K562 (cell line): ENCODE results near the gene DRAXIN. TPM values are rescaled to one million over a fixed set of nuclear protein-coding genes. Genes with fewer than 3 reads are reported as not detected.

Source experiments
- ATAC-seq: fragments of 200-7000 bp; cut with Tn5 transposase; 3 replicates; pipeline ENCODE4 v1.9.1; 2020; ENCODE audit warnings: moderate library complexity
- BruUV-seq: library from RNA; stranded (reverse); fragments of 400-500 nt; replicated peaks from 2 replicates; lab custom pipeline; 2021; lab: Mats Ljungman, UMichigan
- CTCF ChIA-PET: fragments of 300-600 bp; formaldehyde crosslinking; extraction: SDS; loops from one replicate; lab custom pipeline; 2021; ENCODE audit warnings: low intra/inter-chr PET ratio; lab: Yijun Ruan, JAX
- POLR2A ChIA-PET: fragments of 300-600, 350-650 bp; sonication (Branson Sonifier 250); formaldehyde crosslinking; extraction: SDS; loops from one replicate; lab custom pipeline; 2021; ENCODE audit warnings: antibody characterized with exemption, inconsistent platforms; lab: Yijun Ruan, JAX
- DNase-seq, 4 experiments: peaks; one replicate each; pipeline versions ENCODE4 v3.0.0 to v3.0.0-alpha.2; 2011 to 2018; ENCODE audit warnings: low spot score in 3 of 4, mixed read lengths in 3 of 4; ENCODE audit errors: extremely low read depth in 1 of 4
- FAIRE-seq: peaks from 2 replicates; lab custom pipeline; 2011; peaks lifted over from hg19 to GRCh38; lab: Jason Lieb, UNC
- H2AFZ ChIP-seq: 2 replicates; pipeline ENCODE4 v1.6.0; 2011; ENCODE audit warnings: low read depth, low read length, control low read depth, inconsistent platforms
- H3K27ac ChIP-seq: fragments of 200-600 bp; 3 replicates; pipeline ENCODE4 v1.8.0; 2011; ENCODE audit warnings: low read depth, mild to moderate bottlenecking, control low read depth, inconsistent platforms, low read length, moderate library complexity, mixed read lengths; ENCODE audit errors: extremely low read depth
- H3K27me3 ChIP-seq, 2 experiments: fragments of 300-600 bp in 1 of 2; 2 replicates in 1 of 2; 3 replicates in 1 of 2; pipeline versions ENCODE4 v1.6.0 to v1.8.0; 2011; ENCODE audit warnings: inconsistent platforms in 2 of 2, low read length in 2 of 2, mild to moderate bottlenecking in 1 of 2, mixed read lengths in 1 of 2, moderate library complexity in 1 of 2; ENCODE audit not compliant: control insufficient read depth in 2 of 2, insufficient read depth in 2 of 2
- H3K36me3 ChIP-seq: fragments of 300-600 bp; 3 replicates; pipeline ENCODE4 v1.8.0; 2011; ENCODE audit warnings: mild to moderate bottlenecking, low read length, inconsistent platforms; ENCODE audit not compliant: control insufficient read depth, insufficient read depth
- H3K4me1 ChIP-seq, 2 experiments: fragments of 200-600 bp in 1 of 2; replicated peaks in 1 of 2; 2 replicates in 1 of 2; 3 replicates in 1 of 2; pipeline versions ENCODE4 v1.5.1 to v1.8.0; 2011; ENCODE audit warnings: inconsistent platforms in 2 of 2, low read length in 2 of 2, mild to moderate bottlenecking in 1 of 2, mixed read lengths in 1 of 2, moderate library complexity in 1 of 2; ENCODE audit not compliant: control insufficient read depth in 2 of 2, insufficient read depth in 2 of 2
- H3K4me2 ChIP-seq: 2 replicates; pipeline ENCODE4 v1.6.1; 2011; ENCODE audit warnings: low read length, control low read depth, inconsistent platforms, mixed read lengths; ENCODE audit not compliant: insufficient read depth
- H3K4me3 ChIP-seq: fragments of 200-600 bp; sonication (generic), shearing (Covaris generic); 2 replicates; pipeline ENCODE4 v1.5.1; 2016; ENCODE audit warnings: control low read depth, inconsistent platforms
- H3K79me2 ChIP-seq: fragments of 200-600 bp; 3 replicates; pipeline ENCODE4 v1.8.0; 2011; ENCODE audit warnings: low read length, inconsistent platforms; ENCODE audit not compliant: control insufficient read depth, insufficient read depth
- H3K9ac ChIP-seq, 2 experiments: 2 replicates each; pipeline versions ENCODE4 v1.6.0 to v1.6.1; 2011; ENCODE audit warnings: low read depth in 2 of 2, low read length in 2 of 2, control low read depth in 1 of 2, inconsistent platforms in 1 of 2, mild to moderate bottlenecking in 1 of 2, mixed read lengths in 1 of 2; ENCODE audit not compliant: insufficient read depth in 1 of 2
- H3K9me1 ChIP-seq: one replicate; pipeline ENCODE4 v1.6.0; 2011; ENCODE audit warnings: inconsistent platforms, mild to moderate bottlenecking, low read length, moderate library complexity; ENCODE audit not compliant: control insufficient read depth, insufficient read depth
- H3K9me3 ChIP-seq: replicated peaks from 2 replicates; pipeline ENCODE4 v1.5.1; 2011; ENCODE audit warnings: low read depth, low read length, inconsistent platforms; ENCODE audit not compliant: control insufficient read depth, insufficient read depth
- H4K20me1 ChIP-seq: replicated peaks from 2 replicates; pipeline ENCODE4 v1.6.1; 2011; ENCODE audit warnings: low read length, inconsistent platforms, mixed read lengths; ENCODE audit not compliant: control insufficient read depth, insufficient read depth
- IFI16 ChIP-seq: fragments of 250-450 bp; sonication (Bioruptor Pico); IDR thresholded peaks from 2 replicates; pipeline ENCODE4 v2.1.2; 2022; ENCODE audit warnings: mild to moderate bottlenecking, inconsistent platforms
- PBX2 ChIP-seq, 2 experiments: IDR thresholded peaks in 1 of 2; conservative IDR thresholded peaks in 1 of 2; 2 replicates each; pipeline ENCODE4 v1.6.1; 2016; ENCODE audit warnings: low read depth in 2 of 2, mild to moderate bottlenecking in 1 of 2, missing compliant biosample characterization in 1 of 2, missing genetic modification characterization in 1 of 2, moderate library complexity in 1 of 2
- PKNOX1 ChIP-seq: fragments of 450-650 bp; IDR thresholded peaks from 2 replicates; pipeline ENCODE4 v1.6.1; 2016
- TCF3 ChIP-seq: sonication (generic); formaldehyde crosslinking; IDR thresholded peaks from 2 replicates; pipeline ENCODE4 v1.4.0; 2020; ENCODE audit warnings: mild to moderate bottlenecking, missing genetic modification reagents
- WGBS: fragments of 100-300 bp; shearing (Covaris generic); methylation state at CpG from one replicate; pipeline ENCODE4 v1.1.6; 2016; ENCODE audit warnings: low coverage, mixed read lengths; ENCODE audit not compliant: insufficient coverage; ENCODE audit errors: missing lambda C conversion rate; 5-methylcytosine and 5-hydroxymethylcytosine counted together
- in situ Hi-C: fragments of 300-500 bp; cut with MboI; formaldehyde crosslinking; loops from 4 replicates; pipeline ENCODE4 v1.15.0; 2018; ENCODE audit warnings: inconsistent platforms, mixed read lengths
- intact Hi-C: fragments of 100-400 bp; cut with micrococcal nuclease; formaldehyde crosslinking; loops from 2 replicates; pipeline ENCODE4 v1.14.2; 2022
- polyA plus RNA-seq, 8 experiments: library from polyadenylated mRNA; depleted of rRNA in 4 of 8; stranded (reverse) in 5 of 8; unstranded in 3 of 8; fragments of >200 nt; fragmentation: Nextera tagmentation in 2 of 8; fragmentation: Illumina TruSeq in 1 of 8; extraction: Ambion mirVana in 2 of 8; extraction: Trizol in 1 of 8; gene quantifications; 2 replicates each; pipeline versions ENCODE4 v1.2.1 to v1.2.3, GENCODE V29; 2011 to 2014; ENCODE audit warnings: inconsistent platforms in 1 of 8, missing spikeins in 1 of 8
- total RNA-seq, 7 experiments: library from RNA; depleted of rRNA in 6 of 7; stranded (reverse); fragments of >200 nt in 6 of 7; fragmentation: Illumina TruSeq in 2 of 7; extraction: Trizol in 2 of 7; gene quantifications; 2 replicates each; pipeline versions ENCODE4 v1.2.1 to v1.2.3, GENCODE V29; 2011 to 2021; ENCODE audit warnings: low replicate concordance in 1 of 7

The DRAXIN gene
- total and polyA plus RNA-seq, 9 of the 15 experiments (the other 6 are each of a cell fraction or from before 2014, with no cell fraction given), result 0.01 to 0.04 (median 0.01) TPM; not detected in 6

GRCh38 chr1:11704194-11704529 is 12.7 kb downstream of the DRAXIN start:
- ATAC-seq (no peak), DNase-seq (no peak), FAIRE-seq (no peak)
- ChIA-PET POLR2A (interaction anchor here (0.8 to 1.6 kb wide), 2 partner anchors 11 to 22 kb away, joined by 3 to 6 read pairs; no protein-coding TSS in a partner anchor), CTCF (no interaction called here)
- H3K9ac ChIP-seq, result peak overlapping the region in 1 of 2 experiments; percentile 80; a peak in 2 of 4 replicates
- no peaks in the 10 kb centered on the region for H3K9me3 ChIP-seq
- H3K4me1 ChIP-seq, result peaks cover 25 to 58% of the 10 kb centered on the region in 2 experiments
- peak overlapping the region; percentile 29 for H2AFZ ChIP-seq
- no peak overlapping the region for H3K27ac ChIP-seq
- H3K4me3 ChIP-seq, result no peak overlapping the region
- intact Hi-C loops (no loop called here), in situ Hi-C loops (no loop called here)
- no peaks in the 10 kb centered on the region for H4K20me1 ChIP-seq
- peaks cover 2 to 16% of the 10 kb centered on the region in 2 experiments; a peak in 3 of 5 replicates for H3K27me3 ChIP-seq
- no peak for TF ChIP-seq IFI16 (CRISPR knock-in tag)
- TF ChIP-seq PKNOX1, result peak; percentile 94
- peak; percentile 54; the same call in 1 of the 2 replicates for TF ChIP-seq PBX2 (CRISPR knock-in tag; IDR thresholded peaks at IDR 0.05; ENCODE audit: low read depth)
- TF ChIP-seq PBX2 (tag; conservative IDR thresholded peaks at IDR 0.05; ENCODE audit: low read depth), result no peak; the same call in 1 of the 2 replicates
- no peak for TF ChIP-seq TCF3 (CRISPR knock-in tag)
- no peaks in the 10 kb centered on the region for H3K36me3 ChIP-seq
- no TSS peak for BruUV-seq
- no peaks in the 10 kb centered on the region for H3K79me2 ChIP-seq
- H3K9me1 ChIP-seq, result no peaks in the 10 kb centered on the region
- H3K4me2 ChIP-seq, result no peak overlapping the region
- WGBS, result 40% methylated on average over 11 of the region's 11 CpGs
